ENCODE results near the gene HCN1.

Gene HCN1

DNA sequence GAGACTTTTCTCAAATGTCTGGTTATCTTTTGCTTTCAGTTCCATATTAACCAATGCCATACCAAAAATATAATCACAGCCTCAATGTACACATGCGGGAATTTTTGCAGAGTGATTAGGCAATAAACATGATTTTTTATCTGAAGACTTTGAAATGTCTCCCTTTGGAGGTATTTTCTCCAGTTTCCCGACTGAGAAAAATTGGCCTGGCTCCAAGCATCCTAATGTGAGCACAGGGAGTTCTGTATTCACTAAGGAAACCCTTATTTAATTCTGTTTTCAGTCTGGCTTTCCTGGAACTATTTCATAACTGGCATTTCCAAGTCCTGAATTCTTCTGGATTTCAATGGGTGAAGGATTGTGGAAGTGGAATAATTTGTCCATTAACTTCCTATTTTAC lies 8.5 kb downstream of the HCN1 start:
- H3K36me3 ChIP-seq (ENCODE audit: control insufficient read depth, insufficient read depth, low read length) = no peaks in the 10 kb centered on the region
- H3K9me3 ChIP-seq (ENCODE audit: control insufficient read depth, low read length) = no peaks in the 10 kb centered on the region
- no peak overlapping the region for H3K4me3 ChIP-seq (ENCODE audit: extremely low read depth, insufficient read depth, low read length, poor library complexity, severe bottlenecking)
- WGBS, 2 experiments (ENCODE audit: insufficient coverage in 2 of 2) = 86 to 93% methylated on average over 2 of the region's 2 CpGs
- peaks cover 2% of the 10 kb centered on the region for H3K4me1 ChIP-seq (ENCODE audit: control insufficient read depth, insufficient read depth, low read length, poor library complexity, severe bottlenecking)
- no peak overlapping the region for H3K27ac ChIP-seq (ENCODE audit: low read depth, low read length, severe bottlenecking)

DNA sequence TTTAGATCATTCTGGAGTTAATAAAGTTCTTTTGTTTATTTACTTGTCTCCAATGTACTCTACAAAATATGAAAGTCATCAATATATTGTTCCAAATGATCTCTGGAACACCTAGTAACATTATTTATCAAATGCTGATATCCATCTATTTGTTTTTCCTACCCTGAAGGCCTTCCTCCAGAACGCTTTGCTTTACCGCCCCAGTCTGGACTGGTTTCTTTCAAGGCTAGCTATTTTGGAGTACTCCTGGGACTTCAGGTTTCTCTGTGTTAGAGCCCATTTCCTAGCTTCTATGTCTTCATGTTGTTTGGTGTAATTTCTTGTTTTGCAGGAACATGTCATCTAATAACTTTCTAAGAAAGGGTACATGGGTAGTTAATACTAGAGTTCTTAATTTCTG lies 9.6 kb downstream of the HCN1 start:
- WGBS, 2 experiments (ENCODE audit: insufficient coverage in 2 of 2) = 81% methylated on average over 2 of the region's 2 CpGs; no CpG with 5 or more reads in 1 of the 2 experiments

DNA sequence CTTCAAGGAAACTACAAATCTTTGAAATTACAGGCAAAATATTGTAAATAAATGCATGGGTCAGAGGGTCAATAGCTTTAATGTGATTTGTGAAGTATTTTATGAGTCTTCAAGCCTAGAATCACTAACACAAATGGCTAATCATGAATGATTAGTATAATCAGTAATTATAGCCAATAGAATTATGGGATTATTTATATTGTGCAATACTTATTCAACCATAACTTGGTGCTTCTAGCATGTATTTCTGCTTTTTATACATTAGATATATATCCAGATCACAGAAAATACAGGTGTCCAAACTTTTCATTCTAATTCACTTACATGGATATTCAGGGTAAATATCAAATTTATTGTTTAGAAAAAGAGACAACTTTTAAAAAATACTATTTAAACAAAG lies 12.1 kb downstream of the HCN1 start:
- Histone ChIP-seq H3K9me3 (ENCODE audit: control insufficient read depth, low read length) (no peaks in the 10 kb centered on the region), H3K4me1 (ENCODE audit: control insufficient read depth, insufficient read depth, low read length, poor library complexity, severe bottlenecking) (no peaks in the 10 kb centered on the region), H3K27ac (ENCODE audit: low read depth, low read length, severe bottlenecking) (no peak overlapping the region), H3K4me3 (ENCODE audit: extremely low read depth, insufficient read depth, low read length, poor library complexity, severe bottlenecking) (no peak overlapping the region), H3K36me3 (ENCODE audit: control insufficient read depth, insufficient read depth, low read length) (no peaks in the 10 kb centered on the region)

More for the DNA sequence above, 9.6 kb downstream of the HCN1 start:
- no peaks in the 10 kb centered on the region for H3K4me1 ChIP-seq (ENCODE audit: control insufficient read depth, insufficient read depth, low read length, poor library complexity, severe bottlenecking)
- H3K4me3 ChIP-seq (ENCODE audit: extremely low read depth, insufficient read depth, low read length, poor library complexity, severe bottlenecking) = no peak overlapping the region
- no peaks in the 10 kb centered on the region for H3K9me3 ChIP-seq (ENCODE audit: control insufficient read depth, low read length)
- no peak overlapping the region for H3K27ac ChIP-seq (ENCODE audit: low read depth, low read length, severe bottlenecking)
- no peaks in the 10 kb centered on the region for H3K36me3 ChIP-seq (ENCODE audit: control insufficient read depth, insufficient read depth, low read length)

DNA sequence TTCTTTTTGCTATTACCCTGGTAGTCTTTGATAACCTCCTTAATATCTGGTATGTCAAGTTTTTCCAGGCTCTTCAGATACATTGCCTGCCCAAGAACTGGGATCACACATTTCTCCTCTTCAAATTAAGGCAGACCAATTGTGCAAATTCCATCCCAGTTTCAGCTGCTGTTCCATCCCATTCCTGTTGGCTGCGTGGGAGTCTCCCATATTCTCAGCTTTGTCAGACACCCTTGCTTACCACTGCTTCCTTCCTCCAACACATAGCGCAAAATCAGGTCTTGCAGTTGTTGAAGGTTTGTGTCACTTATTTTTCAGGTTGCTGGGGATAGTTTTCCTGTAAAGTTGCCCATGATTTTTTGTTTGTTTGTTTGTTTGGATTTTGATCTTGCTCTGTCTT lies 15.2 kb downstream of the HCN1 start:
- Histone ChIP-seq H3K4me3 (ENCODE audit: extremely low read depth, insufficient read depth, low read length, poor library complexity, severe bottlenecking) (no peak overlapping the region), H3K36me3 (ENCODE audit: control insufficient read depth, insufficient read depth, low read length) (no peaks in the 10 kb centered on the region), H3K9me3 (ENCODE audit: control insufficient read depth, low read length) (no peaks in the 10 kb centered on the region), H3K4me1 (ENCODE audit: control insufficient read depth, insufficient read depth, low read length, poor library complexity, severe bottlenecking) (no peaks in the 10 kb centered on the region), H3K27ac (ENCODE audit: low read depth, low read length, severe bottlenecking) (no peak overlapping the region)
- WGBS, 2 experiments (ENCODE audit: insufficient coverage in 2 of 2) = 100% methylated on average over 1 of the region's 2 CpGs; no CpG with 5 or more reads in 1 of the 2 experiments

DNA sequence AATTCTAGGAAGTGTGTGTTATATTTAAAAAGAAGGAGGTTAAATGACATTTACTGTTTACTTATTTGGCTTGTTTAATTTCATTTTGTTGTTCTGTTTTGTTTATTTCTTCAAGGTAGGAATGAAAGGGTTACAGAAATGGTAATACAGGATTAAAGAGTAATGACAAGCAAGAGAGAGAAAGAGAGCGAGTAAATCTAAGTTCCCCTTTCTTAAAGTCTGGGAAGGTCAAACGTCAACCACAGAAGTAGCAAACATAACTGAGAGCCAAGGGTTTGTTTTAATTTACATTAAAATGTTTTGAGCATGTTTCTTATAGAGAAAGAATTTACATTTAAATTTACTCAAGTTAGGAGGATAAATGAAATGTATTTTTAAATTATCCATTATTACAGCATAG lies 18.7 kb downstream of the HCN1 start:
- H3K4me3 ChIP-seq (ENCODE audit: extremely low read depth, insufficient read depth, low read length, poor library complexity, severe bottlenecking) = no peak overlapping the region
- no peaks in the 10 kb centered on the region for H3K36me3 ChIP-seq (ENCODE audit: control insufficient read depth, insufficient read depth, low read length)
- 50 to 86% methylated on average over 1 of the region's 2 CpGs for WGBS, 2 experiments (ENCODE audit: insufficient coverage in 2 of 2)
- H3K4me1 ChIP-seq (ENCODE audit: control insufficient read depth, insufficient read depth, low read length, poor library complexity, severe bottlenecking) = no peaks in the 10 kb centered on the region
- no peaks in the 10 kb centered on the region for H3K9me3 ChIP-seq (ENCODE audit: control insufficient read depth, low read length)
- H3K27ac ChIP-seq (ENCODE audit: low read depth, low read length, severe bottlenecking) = no peak overlapping the region

DNA sequence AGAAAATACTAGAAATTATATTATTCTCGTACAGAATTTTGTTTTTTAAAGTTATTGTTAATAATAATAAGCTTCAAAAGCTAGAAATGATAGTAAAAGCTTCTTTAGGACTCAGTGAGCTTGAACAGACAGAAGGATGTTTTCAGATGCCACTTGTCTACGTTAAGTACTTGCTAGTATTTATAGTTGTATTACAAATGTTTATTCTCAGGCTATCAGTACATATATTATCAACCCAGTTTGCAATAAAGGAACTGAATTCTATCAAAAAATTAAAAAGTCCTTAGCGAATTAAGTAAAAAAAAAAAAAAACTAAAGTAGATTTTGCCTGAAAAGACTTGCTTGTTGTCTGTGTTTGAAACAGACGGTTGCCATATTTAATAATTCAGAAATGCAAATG lies 23.9 kb downstream of the HCN1 start:
- Histone ChIP-seq H3K4me3 (ENCODE audit: extremely low read depth, insufficient read depth, low read length, poor library complexity, severe bottlenecking) (no peak overlapping the region), H3K27ac (ENCODE audit: low read depth, low read length, severe bottlenecking) (no peak overlapping the region), H3K4me1 (ENCODE audit: control insufficient read depth, insufficient read depth, low read length, poor library complexity, severe bottlenecking) (no peaks in the 10 kb centered on the region), H3K9me3 (ENCODE audit: control insufficient read depth, low read length) (no peaks in the 10 kb centered on the region), H3K36me3 (ENCODE audit: control insufficient read depth, insufficient read depth, low read length) (no peaks in the 10 kb centered on the region)
- no CpG with 5 or more reads among the region's 4 CpGs for WGBS, 2 experiments (ENCODE audit: insufficient coverage in 2 of 2)

DNA sequence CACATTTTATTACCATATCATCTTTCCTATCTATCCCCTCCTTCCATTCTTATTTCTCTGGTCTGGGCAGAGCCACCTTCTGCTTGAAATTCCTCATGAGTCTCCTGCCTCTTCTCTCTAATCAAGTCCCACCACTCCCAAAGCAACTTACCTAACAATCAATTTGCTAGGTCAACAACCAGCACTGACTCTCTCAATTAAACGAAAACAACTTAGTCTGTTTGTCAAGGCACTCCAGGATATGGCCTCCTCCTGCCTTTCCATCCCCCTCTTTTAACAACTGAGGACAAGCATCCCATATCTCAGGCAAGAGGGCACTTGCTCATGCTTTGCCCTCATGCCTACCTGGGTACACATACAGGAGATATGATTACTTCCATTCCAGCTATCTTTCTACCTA lies 47.4 kb downstream of the HCN1 start:
- Histone ChIP-seq H3K9me3 (ENCODE audit: control insufficient read depth, low read length) (no peaks in the 10 kb centered on the region), H3K4me1 (ENCODE audit: control insufficient read depth, insufficient read depth, low read length, poor library complexity, severe bottlenecking) (no peaks in the 10 kb centered on the region), H3K36me3 (ENCODE audit: control insufficient read depth, insufficient read depth, low read length) (no peaks in the 10 kb centered on the region), H3K27ac (ENCODE audit: low read depth, low read length, severe bottlenecking) (no peak overlapping the region), H3K4me3 (ENCODE audit: extremely low read depth, insufficient read depth, low read length, poor library complexity, severe bottlenecking) (no peak overlapping the region)
- WGBS, 2 experiments (ENCODE audit: insufficient coverage in 2 of 2) = 45 to 56% methylated on average over 1 of the region's 1 CpG

DNA sequence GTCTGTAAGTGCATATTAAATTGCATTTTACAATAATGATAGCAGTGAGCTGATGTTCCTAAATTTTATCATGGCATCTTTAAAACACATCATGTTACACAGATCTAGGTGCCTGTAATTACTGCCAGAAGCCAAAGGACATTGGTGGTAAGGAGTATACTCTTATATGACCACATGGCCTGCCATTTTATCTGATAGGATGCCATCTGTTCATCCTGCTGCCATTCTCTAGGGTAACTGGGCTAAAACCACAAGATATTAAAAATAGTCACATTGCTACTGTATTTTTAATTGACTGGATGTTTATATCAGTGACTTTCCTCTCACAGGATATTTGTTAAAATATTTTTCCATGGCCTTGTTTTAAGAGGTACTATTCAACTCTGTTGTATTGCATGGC lies 53.1 kb downstream of the HCN1 start:
- Histone ChIP-seq H3K9me3 (ENCODE audit: control insufficient read depth, low read length) (no peaks in the 10 kb centered on the region), H3K4me3 (ENCODE audit: extremely low read depth, insufficient read depth, low read length, poor library complexity, severe bottlenecking) (no peak overlapping the region), H3K36me3 (ENCODE audit: control insufficient read depth, insufficient read depth, low read length) (no peaks in the 10 kb centered on the region), H3K27ac (ENCODE audit: low read depth, low read length, severe bottlenecking) (no peak overlapping the region), H3K4me1 (ENCODE audit: control insufficient read depth, insufficient read depth, low read length, poor library complexity, severe bottlenecking) (no peaks in the 10 kb centered on the region)

DNA sequence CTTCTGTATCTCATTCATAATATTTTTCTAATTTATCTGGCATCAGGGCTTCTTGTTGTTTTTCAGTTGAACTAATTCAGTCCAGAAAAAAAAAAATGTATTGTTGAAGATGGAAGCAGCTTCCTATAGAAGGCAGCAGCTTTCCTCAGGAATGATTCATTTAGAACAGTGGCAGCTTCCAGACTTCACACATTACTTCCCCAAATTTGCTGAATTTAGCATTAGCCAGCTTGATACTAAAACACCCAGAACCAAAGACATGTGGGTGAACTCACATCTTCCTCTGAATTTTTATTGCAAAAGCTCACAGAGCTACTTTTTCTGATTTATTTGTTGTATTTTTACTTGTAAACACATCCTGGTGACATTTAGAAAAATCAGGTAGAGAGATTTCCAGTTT lies 53.8 kb downstream of the HCN1 start:
- Histone ChIP-seq H3K36me3 (ENCODE audit: control insufficient read depth, insufficient read depth, low read length) (no peaks in the 10 kb centered on the region), H3K4me3 (ENCODE audit: extremely low read depth, insufficient read depth, low read length, poor library complexity, severe bottlenecking) (no peak overlapping the region), H3K9me3 (ENCODE audit: control insufficient read depth, low read length) (no peaks in the 10 kb centered on the region)

DNA sequence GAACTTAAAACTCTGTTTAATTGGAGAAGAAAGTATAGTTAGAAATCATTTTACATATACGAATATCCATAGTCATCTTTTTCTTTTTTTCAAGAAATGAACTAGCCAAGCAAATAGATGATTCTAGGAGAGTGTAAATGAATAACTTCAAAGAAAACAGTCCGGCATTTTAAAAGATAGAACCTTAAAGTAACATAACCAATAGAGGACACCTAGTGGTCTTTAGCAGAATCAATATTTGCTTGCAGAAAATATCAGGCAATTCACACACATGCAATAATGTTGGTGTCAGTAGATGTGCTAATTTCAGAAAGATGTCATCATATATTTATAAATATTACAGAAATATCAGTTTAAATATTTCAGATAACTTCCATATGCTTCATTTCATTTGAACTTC lies 57.1 kb downstream of the HCN1 start:
- Histone ChIP-seq H3K36me3 (ENCODE audit: control insufficient read depth, insufficient read depth, low read length) (no peaks in the 10 kb centered on the region), H3K4me1 (ENCODE audit: control insufficient read depth, insufficient read depth, low read length, poor library complexity, severe bottlenecking) (no peaks in the 10 kb centered on the region), H3K9me3 (ENCODE audit: control insufficient read depth, low read length) (no peaks in the 10 kb centered on the region), H3K4me3 (ENCODE audit: extremely low read depth, insufficient read depth, low read length, poor library complexity, severe bottlenecking) (no peak overlapping the region), H3K27ac (ENCODE audit: low read depth, low read length, severe bottlenecking) (no peak overlapping the region)
- WGBS, 2 experiments (ENCODE audit: insufficient coverage in 2 of 2) = no CpG with 5 or more reads among the region's 2 CpGs

More for the DNA sequence above, 53.8 kb downstream of the HCN1 start:
- no peak overlapping the region for H3K27ac ChIP-seq (ENCODE audit: low read depth, low read length, severe bottlenecking)
- no peaks in the 10 kb centered on the region for H3K4me1 ChIP-seq (ENCODE audit: control insufficient read depth, insufficient read depth, low read length, poor library complexity, severe bottlenecking)

DNA sequence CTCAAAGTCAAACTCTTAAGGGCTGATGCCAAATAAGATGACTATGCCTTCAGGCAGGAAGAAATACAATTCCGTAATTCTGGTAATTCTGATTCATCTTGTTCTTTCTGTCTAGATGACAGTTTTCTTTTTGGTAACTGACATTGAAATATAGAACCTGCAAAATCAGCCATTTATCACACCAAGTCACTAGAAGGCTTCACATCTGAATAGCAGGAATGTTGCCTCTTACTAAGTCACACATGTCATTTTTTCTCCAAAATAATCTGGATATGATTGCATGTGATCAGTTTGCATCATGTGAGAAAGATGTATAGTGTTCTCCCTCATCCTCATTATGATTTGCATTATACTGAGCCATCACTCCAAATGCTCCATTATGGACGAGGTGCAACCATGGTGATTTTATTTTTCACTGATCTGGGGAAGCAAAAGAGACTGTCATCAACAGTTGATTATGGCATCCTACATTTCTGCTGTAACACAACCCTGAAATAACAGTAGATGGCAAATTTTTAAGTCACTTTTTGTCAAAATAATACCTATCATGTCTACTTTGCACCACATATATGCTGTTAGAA lies 69.0 kb downstream of the HCN1 start:
- Histone ChIP-seq H3K36me3 (ENCODE audit: control insufficient read depth, insufficient read depth, low read length) (no peaks in the 10 kb centered on the region), H3K27ac (ENCODE audit: low read depth, low read length, severe bottlenecking) (no peak overlapping the region), H3K4me3 (ENCODE audit: extremely low read depth, insufficient read depth, low read length, poor library complexity, severe bottlenecking) (no peak overlapping the region), H3K9me3 (ENCODE audit: control insufficient read depth, low read length) (no peaks in the 10 kb centered on the region), H3K4me1 (ENCODE audit: control insufficient read depth, insufficient read depth, low read length, poor library complexity, severe bottlenecking) (no peaks in the 10 kb centered on the region)
- WGBS, 2 experiments (ENCODE audit: insufficient coverage in 2 of 2) = 80% methylated on average over 1 of the region's 2 CpGs; no CpG with 5 or more reads in 1 of the 2 experiments

Measured in mesodermal cell (in vitro differentiated cells).